Lower leg skin (tissue), 3 donors: ENCODE measurements around the gene NKX6-2.

Experiments
- CTCF ChIP-seq, 3 donors: fragments of 450-650 bp; IDR thresholded peaks; one replicate each; pipeline ENCODE4 v1.5.1; 2016; ENCODE audit warnings: antibody characterized with exemption in 3 of 3, mild to moderate bottlenecking in 3 of 3, moderate library complexity in 2 of 3
- POLR2A ChIP-seq, 2 donors: fragments of 450-650 bp; IDR thresholded peaks; one replicate each; pipeline ENCODE4 v1.6.1; 2016 to 2017; ENCODE audit warnings: antibody characterized with exemption in 2 of 2, mild to moderate bottlenecking in 1 of 2, moderate library complexity in 1 of 2

GRCh38 chr10:132784866-132785722, 853 bp downstream of the NKX6-2 start:
- TF ChIP-seq CTCF (IDR thresholded peaks at IDR 0.05) (no peak), POLR2A (IDR thresholded peaks at IDR 0.05) (no peak)
